Stomach (tissue), 9 donors: ENCODE results near the gene ZNF682. TPM values are rescaled to one million over a fixed set of nuclear protein-coding genes. Genes with fewer than 3 reads are reported as not detected.
"Not testable (repeated sequence)": the region's sequence is repeated elsewhere in the genome, so short reads cannot be mapped to it uniquely, and the experiment has no call there.

ENCODE experiments used
- DNase-seq, 2 donors: peaks; one replicate each; pipeline versions ENCODE4 v3.0.0 to v3.0.0-alpha.2; 2013 to 2019
- H3K27ac ChIP-seq, 5 donors: fragments of 200-600 bp in 4 of 5; sonication (generic) in 4 of 5; one replicate each; pipeline ENCODE4 v1.5.1; 2013 to 2019; ENCODE audit warnings: mild to moderate bottlenecking in 1 of 5, moderate library complexity in 1 of 5
- H3K27me3 ChIP-seq, 3 donors: fragments of 200-600 bp; sonication (generic); one replicate each; pipeline ENCODE4 v1.5.1; 2017 to 2019; ENCODE audit warnings: mixed run types in 1 of 3
- H3K36me3 ChIP-seq, 4 donors: fragments of 200-600 bp; sonication (generic); 1 replicate in 3 of 4; 2 replicates in 1 of 4; pipeline ENCODE4 v1.5.1; 2016 to 2019
- H3K4me1 ChIP-seq, 4 donors: fragments of 200-600 bp; sonication (generic); one replicate each; pipeline ENCODE4 v1.5.1; 2016 to 2019
- H3K4me3 ChIP-seq, 4 donors: fragments of 200-600 bp; sonication (generic) in 3 of 4; one replicate each; pipeline ENCODE4 v1.5.1; 2016 to 2019; ENCODE audit warnings: mild to moderate bottlenecking in 1 of 4
- H3K9me3 ChIP-seq, 4 donors: fragments of 200-600 bp; sonication (generic); one replicate each; pipeline ENCODE4 v1.5.1; 2016 to 2019
- CTCF ChIP-seq, 7 experiments: fragments of 450-650 bp in 4 of 7; fragments of 200-600 bp in 3 of 7; sonication (generic) in 3 of 7; IDR thresholded peaks; one replicate each; pipeline ENCODE4 v1.5.1; 2016 to 2019; ENCODE audit warnings: antibody characterized with exemption in 7 of 7, control low read depth in 2 of 7, mild to moderate bottlenecking in 1 of 7
- EP300 ChIP-seq: sonication (generic); formaldehyde crosslinking; IDR thresholded peaks from one replicate; pipeline ENCODE4 v1.6.1; 2017; ENCODE audit warnings: antibody characterized with exemption
- POLR2A ChIP-seq, 4 donors: fragments of 450-650 bp; IDR thresholded peaks; one replicate each; pipeline ENCODE4 v1.6.1; 2016; ENCODE audit warnings: antibody characterized with exemption in 4 of 4, control low read depth in 2 of 4, mild to moderate bottlenecking in 1 of 4, moderate library complexity in 1 of 4
- POLR2AphosphoS5 ChIP-seq, 3 donors: sonication (generic); formaldehyde crosslinking; IDR thresholded peaks; one replicate each; pipeline ENCODE4 v1.6.1; 2016; ENCODE audit warnings: antibody characterized with exemption in 3 of 3
- WGBS, 5 donors: extraction: QIAGEN DNeasy Blood & Tissue Kit in 3 of 5; methylation state at CpG; one replicate each; pipeline versions ENCODE4 v1.1.5 to v1.1.7; 2013 to 2018; 5-methylcytosine and 5-hydroxymethylcytosine counted together
- intact Hi-C: fragments of 100-400 bp; cut with DNase I; formaldehyde crosslinking; loops from one replicate; pipeline ENCODE4 v1.15.1; 2023; ENCODE audit warnings: low total_unique reads
- polyA plus RNA-seq, 3 donors: library from polyadenylated mRNA; stranded (reverse); fragments of 200-250 nt; gene quantifications; one replicate each; pipeline ENCODE4 v1.2.3, GENCODE V29; 2013
- total RNA-seq, 5 donors: library from RNA; depleted of rRNA; stranded (reverse); fragments of >200 nt; gene quantifications; one replicate each; pipeline versions ENCODE4 v1.1.0 to v1.2.3, GENCODE V29; 2014 to 2016
- donor health status: healthy with polysubstance abuse.
- donor health status: Bipolar disorder and iron deficiency.
- donor health status: healthy.

ZNF682 gene
- total and polyA plus RNA-seq, 8 donors, result 0.29 to 16.1 (median 3.2) TPM

- Histone ChIP-seq H3K36me3 (peaks cover 0 to 9% (median 0%) of the 10 kb centered on the region in 4 donors), H3K27me3 (no peaks in the 10 kb centered on the region), H3K4me1 (peaks cover 8 to 25% (median 19%) of the 10 kb centered on the region in 4 donors), H3K27ac (peak overlapping the region; percentile 49 to 76 (median 71)), H3K4me3 (peak overlapping the region; percentile 50 to 78 (median 58)), H3K9me3 (no peaks in the 10 kb centered on the region)
- intact Hi-C loops, result no loop called here
- no peak for TF ChIP-seq EP300
- TF ChIP-seq POLR2A (IDR thresholded peaks at IDR 0.05), result no peak
- TF ChIP-seq CTCF (IDR thresholded peaks at IDR 0.05), result no peak
- no peak for TF ChIP-seq POLR2AphosphoS5 (IDR thresholded peaks at IDR 0.05)
- DNase-seq, result peak in 1 of 2 donors; percentile 65
- WGBS, 5 donors, result 1 to 3% (median 2%) methylated on average over 19 of the region's 19 CpGs
Measured at GRCh38 chr19:20078581-20079031, 39.3 kb upstream of the ZNF682 start.

GRCh38 chr19:20077791-20078463, 38.6 kb upstream of the ZNF682 start, which contains the start of gene ZNF90:
TSS of gene ZNF90 (plus strand) at chr19:20078000. CDS start at chr19:20078133, 133 bp downstream.
- peaks cover 8 to 25% (median 19%) of the 10 kb centered on the region in 4 donors for H3K4me1 ChIP-seq
- H3K4me3 ChIP-seq, result peak within 1 kb of the TSS; percentile 50 to 78 (median 58)
- H3K27me3 ChIP-seq, result no peaks in the 10 kb centered on the region
- intact Hi-C loops, result no loop called here
- DNase-seq, result peak; percentile 97 to 99
- TF ChIP-seq POLR2A (IDR thresholded peaks at IDR 0.05) (no peak), CTCF (IDR thresholded peaks at IDR 0.05) (no peak), POLR2AphosphoS5 (IDR thresholded peaks at IDR 0.05) (peak in 2 of 3 donors; percentile 28 to 75), EP300 (no peak)
- WGBS, 5 donors, result 1 to 2% (median 2%) methylated on average over 24 to 28 of the region's 28 CpGs
- peaks cover 0 to 9% (median 0%) of the 10 kb centered on the region in 4 donors for H3K36me3 ChIP-seq
- H3K9me3 ChIP-seq, result no peaks in the 10 kb centered on the region
- peak within 1 kb of the TSS; percentile 49 to 76 (median 71) for H3K27ac ChIP-seq

- Histone ChIP-seq H3K27ac (no peak overlapping the region), H3K9me3 (peaks cover 0 to 5% (median 0%) of the 10 kb centered on the region in 4 donors), H3K4me3 (no peak overlapping the region), H3K27me3 (peaks cover 0 to 5% (median 4%) of the 10 kb centered on the region in 3 donors), H3K4me1 (peaks cover 0 to 5% (median 1%) of the 10 kb centered on the region in 4 donors), H3K36me3 (no peaks in the 10 kb centered on the region)
- WGBS, 5 donors, result 86 to 94% (median 92%) methylated on average over 5 of the region's 5 CpGs
- DNase-seq, result no peak
- intact Hi-C loops, result no loop called here
- TF ChIP-seq EP300 (no peak), POLR2A (IDR thresholded peaks at IDR 0.05) (no peak), CTCF (IDR thresholded peaks at IDR 0.05) (no peak), POLR2AphosphoS5 (IDR thresholded peaks at IDR 0.05) (no peak)
Measured at GRCh38 chr19:20072936-20073335, 33.6 kb upstream of the ZNF682 start.

- no peak overlapping the region for H3K27ac ChIP-seq
- TF ChIP-seq CTCF (IDR thresholded peaks at IDR 0.05), result no peak
- TF ChIP-seq POLR2A (IDR thresholded peaks at IDR 0.05), result no peak
- intact Hi-C loops, result no loop called here
- H3K4me3 ChIP-seq, result no peak overlapping the region
- peaks cover 0 to 6% (median 4%) of the 10 kb centered on the region in 3 donors for H3K27me3 ChIP-seq
- no peak for DNase-seq
- WGBS, 5 donors, result 55 to 75% (median 68%) methylated on average over 2 of the region's 2 CpGs
- no peaks in the 10 kb centered on the region for H3K4me1 ChIP-seq
- peaks cover 0 to 5% (median 0%) of the 10 kb centered on the region in 4 donors for H3K9me3 ChIP-seq
- H3K36me3 ChIP-seq, result no peaks in the 10 kb centered on the region
Measured at GRCh38 chr19:20070691-20071090, 31.4 kb upstream of the ZNF682 start.

- DNase-seq, H3K27me3 ChIP-seq, H3K4me3 ChIP-seq, H3K27ac ChIP-seq, H3K4me1 ChIP-seq, intact Hi-C loops, H3K9me3 ChIP-seq, H3K36me3 ChIP-seq: not testable (repeated sequence)
- WGBS, 5 donors, result 29 to 57% (median 46%) methylated on average over 7 of the region's 7 CpGs
Measured at GRCh38 chr19:20068559-20068958, 29.3 kb upstream of the ZNF682 start.
